LoVo (cell line): ENCODE data around the gene PNN.
A peak's percentile ranks its signal among the peaks of the same experiment; 100 is the strongest.
"Not testable (repeated sequence)": the region's sequence is repeated elsewhere in the genome, so short reads cannot be mapped to it uniquely, and the experiment has no call there.

Experiments used
- DNase-seq: peaks from one replicate; pipeline ENCODE4 v3.0.0-alpha.2; 2016; ENCODE audit warnings: low spot score

The PNN gene

GRCh38 chr14:39174560-39175444, at the start of gene PNN:
PNN (plus strand) TSS chr14:39175254; CDS start chr14:39175280, 26 bp downstream.
- DNase-seq = peak; percentile 99

DNA sequence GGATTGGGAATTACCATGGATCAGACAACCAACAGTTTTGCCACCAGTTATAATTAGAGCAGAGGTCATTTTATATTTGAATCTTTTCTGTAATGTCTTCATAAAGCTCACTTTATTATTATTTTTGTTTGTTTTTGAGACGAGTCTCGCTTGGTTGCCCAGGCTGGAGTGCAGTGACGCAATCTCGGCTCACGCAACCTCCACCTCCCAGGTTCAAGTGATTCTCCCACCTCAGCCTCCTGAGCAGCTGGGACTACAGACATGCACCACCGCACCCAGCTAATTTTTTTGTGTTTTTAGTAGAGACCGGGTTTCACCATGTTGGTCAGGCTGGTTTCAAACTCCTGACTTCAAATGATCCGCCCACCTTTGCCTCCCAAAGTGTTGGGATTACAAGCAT, 37.2 kb upstream of the PNN start:
- not testable (repeated sequence) for DNase-seq

- DNase-seq = no peak
These were observed 36.6 kb upstream of the PNN start for GRCh38 chr14:39138440-39138839.

- DNase-seq = no peak
These were observed 34.9 kb upstream of the PNN start for GRCh38 chr14:39140170-39140569.

GRCh38 chr14:39141623-39142022, 33.4 kb upstream of the PNN start:
- DNase-seq = not testable (repeated sequence)

GRCh38 chr14:39143226-39143625, 31.8 kb upstream of the PNN start:
- not testable (repeated sequence) for DNase-seq

GRCh38 chr14:39145266-39145966, 29.6 kb upstream of the PNN start:
- DNase-seq = no peak

GRCh38 chr14:39154594-39155189, 20.4 kb upstream of the PNN start:
- DNase-seq = no peak

- no peak for DNase-seq
These were observed 17.6 kb upstream of the PNN start for GRCh38 chr14:39157491-39157890.

DNA sequence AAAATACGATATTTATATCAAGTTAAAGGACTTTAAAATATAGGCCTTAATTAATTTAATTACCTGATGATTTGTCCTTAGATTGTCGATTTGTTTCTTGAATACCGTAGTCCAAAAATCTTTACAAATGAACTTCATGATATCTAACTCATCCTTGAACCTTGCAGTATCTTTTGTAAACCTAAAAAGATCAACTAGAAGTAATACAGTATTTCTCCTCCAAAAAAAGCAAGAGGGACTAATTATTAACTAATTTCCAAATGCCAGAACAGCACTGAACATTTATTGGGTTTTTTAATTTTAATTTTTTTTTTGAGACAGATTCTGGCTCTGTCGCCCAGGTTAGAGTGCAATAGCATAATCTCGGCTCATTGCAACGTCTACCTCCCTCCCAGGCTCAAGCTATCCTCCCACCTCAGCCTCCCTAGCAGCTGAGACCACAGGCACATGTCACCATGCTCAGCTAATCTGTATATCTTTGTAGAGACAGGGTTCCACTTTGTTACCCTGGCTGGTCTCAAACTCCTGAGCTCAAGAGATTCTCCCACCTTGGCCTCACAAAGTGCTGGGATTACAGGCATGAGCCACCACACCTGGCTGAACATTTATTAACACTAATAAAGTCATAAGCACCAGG, 16.7 kb upstream of the PNN start:
- DNase-seq = no peak

GRCh38 chr14:39160494-39160893, 14.6 kb upstream of the PNN start:
- no peak for DNase-seq

DNA sequence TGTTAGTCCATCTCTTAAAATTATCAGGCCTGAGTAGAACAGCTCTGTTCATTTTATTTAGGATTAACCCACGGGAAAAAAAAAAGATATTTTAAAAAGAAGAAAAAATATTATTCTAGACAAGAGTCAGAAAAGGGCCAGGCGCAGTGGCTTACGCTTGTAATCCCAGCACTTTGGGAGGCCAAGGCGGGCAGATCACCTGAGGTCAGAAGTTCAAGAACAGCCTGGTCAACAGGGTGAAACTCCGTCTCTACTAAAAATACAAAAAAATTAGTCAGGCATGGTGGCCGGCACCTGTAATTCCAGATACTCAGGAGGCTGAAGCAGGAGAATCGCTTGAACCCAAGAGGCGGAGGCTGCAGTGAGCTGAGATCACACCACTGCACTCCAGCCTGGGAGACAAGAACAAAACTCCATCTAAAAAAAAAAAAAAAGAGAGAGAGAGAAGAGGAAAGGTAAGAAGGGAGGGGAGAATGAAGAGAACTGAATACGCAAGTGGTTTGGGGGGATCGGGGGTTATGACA, 7.2 kb upstream of the PNN start:
- DNase-seq = not testable (repeated sequence)

DNA sequence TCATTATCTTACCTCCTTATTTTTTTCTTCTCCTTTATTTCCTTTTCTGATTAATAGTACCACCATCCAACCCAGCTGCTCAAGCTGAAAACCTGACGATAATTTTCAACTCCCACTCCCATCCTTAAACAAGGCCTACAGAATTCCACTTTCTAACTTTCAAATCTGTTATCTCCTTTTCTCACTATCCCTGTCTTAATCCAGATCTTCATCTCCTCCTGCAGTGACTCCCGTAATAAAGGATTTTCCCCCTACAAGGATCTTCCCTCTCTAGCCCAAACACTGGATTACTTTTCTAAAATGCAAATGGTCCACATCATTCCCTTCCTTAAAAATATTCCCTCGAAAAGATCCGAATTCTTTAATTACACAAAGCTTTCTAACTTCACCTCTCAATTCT, 6.5 kb upstream of the PNN start:
- DNase-seq = no peak

DNA sequence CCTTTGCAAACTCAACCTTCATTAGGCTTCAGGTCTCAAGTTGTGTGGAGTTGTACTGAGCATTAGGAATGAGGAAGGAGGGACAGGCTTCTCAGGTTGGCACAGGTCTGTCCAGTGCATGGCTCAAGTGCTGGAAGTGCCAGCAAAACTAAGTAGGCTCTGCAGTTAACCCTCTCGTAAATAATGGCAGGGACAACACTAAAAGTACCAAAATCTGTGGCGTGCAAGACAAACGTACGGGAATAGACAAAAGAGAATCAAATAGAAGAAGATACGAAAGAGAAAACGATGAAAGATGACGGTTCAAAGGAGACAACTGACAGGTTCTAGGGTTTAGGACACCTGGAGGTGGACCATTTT, 5.5 kb upstream of the PNN start:
- no peak for DNase-seq

- DNase-seq = no peak
These were observed 1.9 kb upstream of the PNN start for GRCh38 chr14:39173198-39173597.

GRCh38 chr14:39175445-39176262, 600 bp downstream of the PNN start:
- DNase-seq = peak; percentile 26

- no peak for DNase-seq
These were observed 1.5 kb downstream of the PNN start for GRCh38 chr14:39176263-39177167.

DNA sequence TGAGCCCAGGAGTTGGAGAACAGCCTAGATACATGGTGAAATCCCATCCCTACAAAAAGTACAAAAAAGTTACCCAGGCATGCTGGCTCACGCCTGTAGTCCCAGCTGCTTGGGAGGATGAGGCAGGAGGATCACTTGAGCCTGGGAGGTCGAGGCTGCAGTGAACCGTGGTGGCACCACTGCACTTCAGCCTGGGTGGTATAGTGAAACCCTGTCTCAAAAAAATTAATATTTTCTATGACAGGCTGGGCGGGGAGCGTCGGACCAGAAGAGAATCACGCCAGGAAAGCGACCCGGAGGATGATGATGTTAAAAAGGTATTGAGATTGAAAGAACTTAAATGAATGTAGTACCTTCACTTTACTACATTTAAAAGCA, 2.1 kb downstream of the PNN start:
- no peak for DNase-seq

- DNase-seq = no peak
These were observed 4.0 kb downstream of the PNN start for GRCh38 chr14:39179042-39179441.

- no peak for DNase-seq
These were observed 5.5 kb downstream of the PNN start for GRCh38 chr14:39180553-39180952.
